Gastrocnemius medialis (tissue), 4 donors: ENCODE data around the gene UGT1A5. TPM values are rescaled to one million over a fixed set of nuclear protein-coding genes. Genes with fewer than 3 reads are reported as not detected.

Experiments
- ATAC-seq, 2 donors: fragments of 150-250 bp; one replicate each; pipeline ENCODE4 v1.9.1; 2016
- DNase-seq, 2 donors: peaks; one replicate each; pipeline ENCODE4 v3.0.0-alpha.2; 2019
- H3K27ac ChIP-seq, 4 donors: fragments of 200-600 bp; sonication (generic); 1 replicate in 1 of 4; 2 replicates in 3 of 4; pipeline ENCODE4 v1.5.1; 2016 to 2018; ENCODE audit warnings: mild to moderate bottlenecking in 2 of 4, moderate library complexity in 1 of 4
- H3K27me3 ChIP-seq, 3 donors: fragments of 200-600 bp; sonication (generic) in 2 of 3; 1 replicate in 1 of 3; 2 replicates in 2 of 3; pipeline versions ENCODE4 v1.5.1 to v1.6.0; 2016 to 2019; ENCODE audit warnings: mild to moderate bottlenecking in 1 of 3, moderate library complexity in 1 of 3
- H3K36me3 ChIP-seq, 2 donors: fragments of 200-600 bp; sonication (generic) in 1 of 2; one replicate each; pipeline ENCODE4 v1.5.1; 2017 to 2018
- H3K4me1 ChIP-seq, 2 donors: fragments of 200-600 bp; sonication (generic) in 1 of 2; one replicate each; pipeline ENCODE4 v1.5.1; 2016 to 2017; ENCODE audit warnings: mild to moderate bottlenecking in 2 of 2
- H3K4me3 ChIP-seq, 4 donors: fragments of 200-600 bp; sonication (generic) in 3 of 4; 1 replicate in 1 of 4; 2 replicates in 3 of 4; pipeline ENCODE4 v1.5.1; 2016 to 2019; ENCODE audit warnings: mild to moderate bottlenecking in 2 of 4
- H3K9me3 ChIP-seq, 3 donors: fragments of 200-600 bp; sonication (generic) in 2 of 3; 1 replicate in 1 of 3; 2 replicates in 2 of 3; pipeline ENCODE4 v1.5.1; 2016 to 2019
- POLR2A ChIP-seq, 2 donors: fragments of 450-650 bp; IDR thresholded peaks; one replicate each; pipeline ENCODE4 v1.6.1; 2017; ENCODE audit warnings: antibody characterized with exemption in 2 of 2, mild to moderate bottlenecking in 2 of 2, moderate library complexity in 2 of 2
- in situ Hi-C, 4 donors: fragments of 200-750 bp; cut with MboI; loops; one replicate each; pipeline versions ENCODE4 v1.15.0 to v1.8.0; 2017; ENCODE audit warnings: low sequenced_read_pairs in 4 of 4
- intact Hi-C: fragments of 100-400 bp; cut with DNase I; formaldehyde crosslinking; loops from one replicate; pipeline ENCODE4 v1.15.1; 2023; ENCODE audit warnings: low total_unique reads
- total RNA-seq, 4 donors: library from RNA; depleted of rRNA; stranded (reverse); fragments of >200 nt; gene quantifications; one replicate each; pipeline versions ENCODE4 v1.1.0 to v1.2.3, GENCODE V29; 2016
- TF ChIP-seq, protein P1 (sequence below), 5 experiments: fragments of 450-650 bp in 3 of 5; fragments of 200-600 bp in 2 of 5; sonication (generic) in 2 of 5; IDR thresholded peaks in 4 of 5; conservative IDR thresholded peaks in 1 of 5; 1 replicate in 4 of 5; 2 replicates in 1 of 5; pipeline ENCODE4 v1.5.1; 2016 to 2019; ENCODE audit warnings: antibody characterized with exemption in 5 of 5, mild to moderate bottlenecking in 3 of 5, moderate library complexity in 3 of 5

Gene UGT1A5
- total RNA-seq, 4 donors from 2014 or later, result not detected

DNA sequence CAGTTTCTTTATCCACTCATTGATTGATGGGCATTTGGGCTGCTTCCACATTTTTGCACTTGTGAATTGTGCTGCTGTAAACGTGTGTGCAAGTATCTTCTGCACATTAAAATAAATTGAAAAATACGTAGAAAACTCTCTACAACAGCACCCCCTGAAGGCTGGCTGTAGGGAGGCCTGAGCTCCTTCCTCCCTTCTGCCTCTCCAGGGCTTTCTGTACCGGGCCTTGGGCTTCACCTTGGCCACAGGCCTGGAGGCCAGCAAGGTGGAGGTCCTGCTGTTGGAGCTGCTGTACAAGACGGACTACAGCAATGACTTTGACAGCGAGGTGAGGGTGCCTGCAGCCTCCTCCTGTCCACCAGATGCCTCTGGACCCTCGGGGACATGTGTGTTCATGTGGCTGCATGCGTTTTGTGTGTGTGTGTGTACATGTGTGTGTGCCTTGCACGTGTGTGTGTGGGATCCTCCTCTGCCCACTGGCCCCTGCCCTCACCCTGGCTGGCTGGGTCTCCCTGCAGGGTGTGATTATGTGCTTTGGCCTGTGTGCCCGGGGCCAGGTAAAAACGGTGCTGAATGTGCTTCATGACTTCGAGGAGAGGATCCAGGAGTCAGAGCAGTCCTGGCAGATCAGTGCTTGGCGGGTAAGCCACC is 94.6 kb downstream of the UGT1A5 start:
- DNase-seq (no peak), ATAC-seq (no peak)
- Histone ChIP-seq H3K9me3 (no peaks in the 10 kb centered on the region), H3K4me1 (no peaks in the 10 kb centered on the region), H3K4me3 (no peak overlapping the region), H3K27me3 (no peaks in the 10 kb centered on the region), H3K27ac (no peak overlapping the region), H3K36me3 (no peaks in the 10 kb centered on the region)
- TF ChIP-seq POLR2A (IDR thresholded peaks at IDR 0.05), result no peak
- TF ChIP-seq, protein P1, sequence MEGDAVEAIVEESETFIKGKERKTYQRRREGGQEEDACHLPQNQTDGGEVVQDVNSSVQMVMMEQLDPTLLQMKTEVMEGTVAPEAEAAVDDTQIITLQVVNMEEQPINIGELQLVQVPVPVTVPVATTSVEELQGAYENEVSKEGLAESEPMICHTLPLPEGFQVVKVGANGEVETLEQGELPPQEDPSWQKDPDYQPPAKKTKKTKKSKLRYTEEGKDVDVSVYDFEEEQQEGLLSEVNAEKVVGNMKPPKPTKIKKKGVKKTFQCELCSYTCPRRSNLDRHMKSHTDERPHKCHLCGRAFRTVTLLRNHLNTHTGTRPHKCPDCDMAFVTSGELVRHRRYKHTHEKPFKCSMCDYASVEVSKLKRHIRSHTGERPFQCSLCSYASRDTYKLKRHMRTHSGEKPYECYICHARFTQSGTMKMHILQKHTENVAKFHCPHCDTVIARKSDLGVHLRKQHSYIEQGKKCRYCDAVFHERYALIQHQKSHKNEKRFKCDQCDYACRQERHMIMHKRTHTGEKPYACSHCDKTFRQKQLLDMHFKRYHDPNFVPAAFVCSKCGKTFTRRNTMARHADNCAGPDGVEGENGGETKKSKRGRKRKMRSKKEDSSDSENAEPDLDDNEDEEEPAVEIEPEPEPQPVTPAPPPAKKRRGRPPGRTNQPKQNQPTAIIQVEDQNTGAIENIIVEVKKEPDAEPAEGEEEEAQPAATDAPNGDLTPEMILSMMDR (IDR thresholded peaks at IDR 0.05 in 4 of 5, conservative IDR thresholded peaks at IDR 0.05 in 1 of 5), result no peak
- in situ Hi-C loops, result no loop called here
- intact Hi-C loops, result no loop called here

DNA sequence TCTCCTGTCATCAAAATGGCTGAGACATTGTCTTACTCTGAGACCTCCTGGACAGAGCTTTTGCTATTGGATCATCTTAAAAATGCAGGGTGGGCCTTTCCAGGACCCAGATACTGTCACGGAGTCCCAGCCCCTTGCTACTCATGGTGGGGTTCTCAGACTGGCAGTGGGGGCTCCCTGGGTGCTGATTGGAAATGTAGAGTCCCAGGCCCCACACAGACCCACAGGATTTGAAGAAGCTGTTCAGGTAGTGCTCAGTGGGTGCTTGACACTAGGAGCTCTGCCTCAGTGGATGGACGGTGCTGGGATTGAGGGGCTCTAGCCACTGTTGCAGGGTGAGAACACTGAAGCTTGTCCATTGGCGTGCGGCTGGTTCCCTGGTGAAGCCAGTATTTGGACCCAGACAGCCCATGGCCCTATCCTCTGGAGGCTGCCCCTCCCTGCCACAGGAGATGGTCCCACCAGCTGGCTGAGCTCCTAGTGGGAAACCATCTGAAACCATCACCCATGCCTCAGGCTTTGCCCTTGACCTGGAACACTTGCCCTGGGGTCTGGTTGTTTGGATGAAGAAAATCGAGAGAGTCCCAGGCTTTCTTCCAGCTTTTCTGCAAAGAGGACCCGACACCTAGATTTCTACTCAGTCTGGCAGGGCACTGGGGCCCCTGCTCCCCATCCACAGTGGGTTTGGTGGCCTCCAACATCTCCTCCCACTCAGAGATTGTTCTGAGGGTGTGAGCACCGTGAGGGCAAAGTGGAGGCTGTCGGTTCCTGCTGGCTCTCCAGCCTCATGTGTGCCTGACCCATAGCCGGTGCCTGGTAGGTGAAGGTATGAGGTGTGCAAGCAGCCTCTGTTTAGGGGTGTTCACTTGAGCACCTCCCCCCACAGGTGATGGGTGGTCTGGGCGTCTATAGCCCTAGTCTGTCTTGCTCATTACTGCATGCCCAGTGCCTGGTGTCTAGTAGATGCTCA is 95.5 kb downstream of the UGT1A5 start:
- intact Hi-C loops (no loop called here), in situ Hi-C loops (no loop called here)
- no peaks in the 10 kb centered on the region for H3K27me3 ChIP-seq
- H3K4me3 ChIP-seq, result no peak overlapping the region
- no peak for DNase-seq
- no peaks in the 10 kb centered on the region for H3K9me3 ChIP-seq
- ATAC-seq, result no peak
- no peaks in the 10 kb centered on the region for H3K36me3 ChIP-seq
- no peak for TF ChIP-seq POLR2A (IDR thresholded peaks at IDR 0.05)
- TF ChIP-seq, protein P1 (IDR thresholded peaks at IDR 0.05 in 4 of 5, conservative IDR thresholded peaks at IDR 0.05 in 1 of 5), result no peak
- H3K4me1 ChIP-seq, result no peaks in the 10 kb centered on the region
- H3K27ac ChIP-seq, result no peak overlapping the region

DNA sequence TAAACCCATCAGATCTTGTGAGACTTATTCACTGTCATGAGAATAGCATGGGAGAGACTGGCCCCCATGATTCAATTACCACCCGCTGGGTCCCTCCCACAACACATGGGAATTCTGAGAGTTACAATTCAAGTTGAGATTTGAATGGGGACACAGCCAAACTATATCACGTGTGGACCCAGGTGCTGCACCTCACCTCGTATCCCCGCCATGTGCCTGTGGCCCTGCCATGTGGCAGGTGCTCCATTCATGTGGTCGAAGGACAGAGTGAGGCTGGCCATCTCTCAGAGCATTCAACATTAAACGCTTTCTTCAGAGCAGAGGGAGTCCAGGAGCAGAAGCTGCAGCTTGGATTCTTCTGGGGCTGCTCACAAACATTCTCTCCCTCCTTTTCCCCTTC is 97.7 kb downstream of the UGT1A5 start:
- no peak overlapping the region for H3K27ac ChIP-seq
- intact Hi-C loops, result no loop called here
- in situ Hi-C loops, result no loop called here
- ATAC-seq (no peak), DNase-seq (no peak)
- no peaks in the 10 kb centered on the region for H3K36me3 ChIP-seq
- H3K4me3 ChIP-seq, result no peak overlapping the region
- no peak for TF ChIP-seq POLR2A (IDR thresholded peaks at IDR 0.05)
- TF ChIP-seq, protein P1 (IDR thresholded peaks at IDR 0.05 in 4 of 5, conservative IDR thresholded peaks at IDR 0.05 in 1 of 5), result no peak
- H3K9me3 ChIP-seq, result no peaks in the 10 kb centered on the region
- H3K4me1 ChIP-seq, result no peaks in the 10 kb centered on the region
- no peaks in the 10 kb centered on the region for H3K27me3 ChIP-seq

DNA sequence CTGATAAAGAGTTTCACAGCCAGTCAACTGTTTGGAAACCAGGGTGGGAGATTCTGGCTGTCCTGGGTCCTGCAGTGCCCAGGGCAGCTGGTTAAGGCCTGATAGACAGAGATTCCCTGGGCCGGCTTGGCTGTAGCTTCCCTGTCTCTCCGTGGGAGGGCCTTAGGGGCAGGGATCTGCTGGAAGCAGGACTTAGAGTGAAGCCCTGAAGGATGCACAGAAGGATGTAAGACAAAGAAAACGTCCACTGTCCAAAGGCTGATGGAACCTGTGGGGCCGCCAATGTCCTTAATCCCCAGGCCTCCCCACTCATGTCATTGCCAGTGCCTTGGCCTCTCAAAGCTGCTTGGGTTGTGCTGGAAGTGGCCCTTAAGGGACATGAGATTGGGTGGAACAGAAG is 98.4 kb downstream of the UGT1A5 start:
- DNase-seq, result no peak
- Histone ChIP-seq H3K9me3 (no peaks in the 10 kb centered on the region), H3K27me3 (no peaks in the 10 kb centered on the region), H3K27ac (no peak overlapping the region), H3K4me1 (no peaks in the 10 kb centered on the region), H3K4me3 (no peak overlapping the region), H3K36me3 (no peaks in the 10 kb centered on the region)
- intact Hi-C loops, result no loop called here
- TF ChIP-seq, protein P1 (IDR thresholded peaks at IDR 0.05 in 4 of 5, conservative IDR thresholded peaks at IDR 0.05 in 1 of 5), result no peak
- no peak for TF ChIP-seq POLR2A (IDR thresholded peaks at IDR 0.05)
- no peak for ATAC-seq
- in situ Hi-C loops, result no loop called here
